HepG2 (cell line): ENCODE results near the gene TTC24.

ENCODE experiments used
- CERS6 ChIP-seq: sonication (generic); formaldehyde crosslinking; IDR thresholded peaks from 2 replicates; pipeline ENCODE4 v1.5.0; 2020; ENCODE audit warnings: missing genetic modification reagents
- IRF1 ChIP-seq: sonication (generic); formaldehyde crosslinking; IDR thresholded peaks from 2 replicates; pipeline ENCODE4 v1.4.0; 2020; ENCODE audit warnings: low read depth, mild to moderate bottlenecking, missing genetic modification reagents
- MLX ChIP-seq: IDR thresholded peaks from 2 replicates; pipeline ENCODE4 v1.6.1; 2016
- NR3C1 ChIP-seq: sonication (generic); formaldehyde crosslinking; IDR thresholded peaks from 2 replicates; pipeline ENCODE4 v1.4.0; 2020; ENCODE audit warnings: missing genetic modification reagents
- POLR2A ChIP-seq, 2 experiments: IDR thresholded peaks; 2 replicates each; pipeline ENCODE4 v1.6.1; 2011; ENCODE audit warnings: low read depth in 2 of 2, low read length in 2 of 2, mild to moderate bottlenecking in 1 of 2, moderate library complexity in 1 of 2; ENCODE audit not compliant: insufficient read depth in 1 of 2
- RAD51 ChIP-seq: fragments of 450-650 bp; IDR thresholded peaks from 2 replicates; pipeline ENCODE4 v1.6.1; 2016; ENCODE audit warnings: borderline replicate concordance
- REST ChIP-seq, 2 experiments: IDR thresholded peaks; 2 replicates each; pipeline ENCODE4 v1.6.1; 2011 to 2012; ENCODE audit warnings: low read length in 2 of 2, borderline replicate concordance in 1 of 2, low read depth in 1 of 2, mild to moderate bottlenecking in 1 of 2, moderate library complexity in 1 of 2
- SALL2 ChIP-seq: sonication (generic); formaldehyde crosslinking; IDR thresholded peaks from 2 replicates; pipeline ENCODE4 v1.8.1; 2023; ENCODE audit warnings: mild to moderate bottlenecking, missing genetic modification reagents, inconsistent platforms
- SRY ChIP-seq: sonication (generic); formaldehyde crosslinking; IDR thresholded peaks from 2 replicates; pipeline ENCODE4 v1.8.0; 2022; ENCODE audit warnings: mild to moderate bottlenecking, missing genetic modification reagents
- ZNF382 ChIP-seq: sonication (generic); formaldehyde crosslinking; IDR thresholded peaks from 2 replicates; pipeline ENCODE4 v1.5.0; 2020; ENCODE audit warnings: missing genetic modification reagents, mild to moderate bottlenecking, borderline replicate concordance

GRCh38 chr1:156574039-156574633 lies 5.4 kb upstream of the TTC24 start:
- TF ChIP-seq REST (IDR thresholded peaks at IDR 0.05; ENCODE audit: borderline replicate concordance in 1 of 2, low read depth in 1 of 2, low read length in 2 of 2) (no peak), ZNF382 (CRISPR knock-in tag) (no peak), NR3C1 (CRISPR knock-in tag) (no peak), SRY (CRISPR knock-in tag) (no peak), IRF1 (CRISPR knock-in tag) (no peak), MLX (CRISPR knock-in tag) (no peak), RAD51 (no peak), SALL2 (no peak), POLR2A (IDR thresholded peaks at IDR 0.05; ENCODE audit: insufficient read depth in 1 of 2, low read depth in 2 of 2, low read length in 2 of 2) (no peak), CERS6 (CRISPR knock-in tag) (no peak)
